Esophagus muscularis mucosa (tissue), 4 donors: ENCODE results near the gene ADGRF3. TPM values are rescaled to one million over a fixed set of nuclear protein-coding genes. Genes with fewer than 3 reads are reported as not detected.
A peak's percentile ranks its signal among the peaks of the same experiment; 100 is the strongest.
"Not testable (repeated sequence)": the region's sequence is repeated elsewhere in the genome, so short reads cannot be mapped to it uniquely, and the experiment has no call there.

Experiments
- DNase-seq: peaks from one replicate; pipeline ENCODE4 v3.0.0-alpha.2; 2017; ENCODE audit errors: extremely low spot score
- H3K27ac ChIP-seq, 4 donors: fragments of 200-600 bp; sonication (generic); replicated peaks in 1 of 4; 1 replicate in 3 of 4; 2 replicates in 1 of 4; pipeline ENCODE4 v1.5.1; 2016 to 2019; ENCODE audit warnings: mild to moderate bottlenecking in 1 of 4
- H3K27me3 ChIP-seq, 4 donors: fragments of 200-600 bp; sonication (generic); one replicate each; pipeline versions ENCODE4 v1.5.1 to v1.6.0; 2016 to 2019
- H3K36me3 ChIP-seq, 4 donors: fragments of 200-600 bp; sonication (generic); one replicate each; pipeline ENCODE4 v1.5.1; 2016 to 2019
- H3K4me1 ChIP-seq, 4 donors: fragments of 200-600 bp; sonication (generic); one replicate each; pipeline ENCODE4 v1.5.1; 2016 to 2019
- H3K4me3 ChIP-seq, 4 donors: fragments of 200-600 bp; sonication (generic); 1 replicate in 2 of 4; 2 replicates in 2 of 4; pipeline ENCODE4 v1.5.1; 2016 to 2019; ENCODE audit warnings: mild to moderate bottlenecking in 4 of 4, moderate library complexity in 1 of 4
- H3K9me3 ChIP-seq, 4 donors: fragments of 200-600 bp; sonication (generic); 1 replicate in 3 of 4; 2 replicates in 1 of 4; pipeline ENCODE4 v1.5.1; 2016 to 2019
- EP300 ChIP-seq: sonication (generic); formaldehyde crosslinking; IDR thresholded peaks from one replicate; pipeline ENCODE4 v1.6.1; 2017; ENCODE audit warnings: antibody characterized with exemption
- POLR2A ChIP-seq: fragments of 450-650 bp; IDR thresholded peaks from one replicate; pipeline ENCODE4 v1.6.1; 2017; ENCODE audit warnings: antibody characterized with exemption, moderate library complexity, mild to moderate bottlenecking, low read depth
- POLR2AphosphoS5 ChIP-seq, 2 donors: sonication (generic); formaldehyde crosslinking; IDR thresholded peaks; one replicate each; pipeline ENCODE4 v1.6.1; 2017; ENCODE audit warnings: antibody characterized with exemption in 2 of 2
- WGBS: methylation state at CpG from one replicate; pipeline ENCODE4 v1.1.5; 2018; 5-methylcytosine and 5-hydroxymethylcytosine counted together
- intact Hi-C: fragments of 100-400 bp; cut with DNase I; formaldehyde crosslinking; loops from one replicate; pipeline ENCODE4 v1.15.1; 2023
- total RNA-seq, 4 donors: library from RNA; depleted of rRNA; stranded (reverse); fragments of >200 nt; gene quantifications; one replicate each; pipeline versions ENCODE4 v1.1.0 to v1.2.1, GENCODE V29; 2016
- TF ChIP-seq, protein P1 (sequence below), 3 experiments: fragments of 200-600 bp in 2 of 3; fragments of 450-650 bp in 1 of 3; sonication (generic) in 2 of 3; IDR thresholded peaks; one replicate each; pipeline ENCODE4 v1.5.1; 2017 to 2019; ENCODE audit warnings: antibody characterized with exemption in 3 of 3, mild to moderate bottlenecking in 2 of 3, moderate library complexity in 1 of 3

The ADGRF3 gene
- total RNA-seq, 4 donors from 2014 or later, result not detected

- Histone ChIP-seq H3K4me1 (peaks cover 0 to 3% (median 0%) of the 10 kb centered on the region in 4 donors), H3K36me3 (no peaks in the 10 kb centered on the region), H3K9me3 (no peaks in the 10 kb centered on the region), H3K27me3 (no peaks in the 10 kb centered on the region), H3K4me3 (no peak overlapping the region), H3K27ac (no peak overlapping the region)
- intact Hi-C loops, result loop anchor here (10.0 kb wide), 1 partner anchor 375 kb away; no protein-coding TSS in a partner anchor
- TF ChIP-seq POLR2AphosphoS5 (IDR thresholded peaks at IDR 0.05), result peak in 1 of 2 donors; percentile 49
- no peak for TF ChIP-seq EP300
- TF ChIP-seq, protein P1, sequence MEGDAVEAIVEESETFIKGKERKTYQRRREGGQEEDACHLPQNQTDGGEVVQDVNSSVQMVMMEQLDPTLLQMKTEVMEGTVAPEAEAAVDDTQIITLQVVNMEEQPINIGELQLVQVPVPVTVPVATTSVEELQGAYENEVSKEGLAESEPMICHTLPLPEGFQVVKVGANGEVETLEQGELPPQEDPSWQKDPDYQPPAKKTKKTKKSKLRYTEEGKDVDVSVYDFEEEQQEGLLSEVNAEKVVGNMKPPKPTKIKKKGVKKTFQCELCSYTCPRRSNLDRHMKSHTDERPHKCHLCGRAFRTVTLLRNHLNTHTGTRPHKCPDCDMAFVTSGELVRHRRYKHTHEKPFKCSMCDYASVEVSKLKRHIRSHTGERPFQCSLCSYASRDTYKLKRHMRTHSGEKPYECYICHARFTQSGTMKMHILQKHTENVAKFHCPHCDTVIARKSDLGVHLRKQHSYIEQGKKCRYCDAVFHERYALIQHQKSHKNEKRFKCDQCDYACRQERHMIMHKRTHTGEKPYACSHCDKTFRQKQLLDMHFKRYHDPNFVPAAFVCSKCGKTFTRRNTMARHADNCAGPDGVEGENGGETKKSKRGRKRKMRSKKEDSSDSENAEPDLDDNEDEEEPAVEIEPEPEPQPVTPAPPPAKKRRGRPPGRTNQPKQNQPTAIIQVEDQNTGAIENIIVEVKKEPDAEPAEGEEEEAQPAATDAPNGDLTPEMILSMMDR (IDR thresholded peaks at IDR 0.05), result peak; percentile 89 to 91 (median 90)
- peak; percentile 98 for DNase-seq
- 4% methylated on average over 7 of the region's 7 CpGs for WGBS
These were observed 16.5 kb downstream of the ADGRF3 start for GRCh38 chr2:26330114-26330549.

DNA sequence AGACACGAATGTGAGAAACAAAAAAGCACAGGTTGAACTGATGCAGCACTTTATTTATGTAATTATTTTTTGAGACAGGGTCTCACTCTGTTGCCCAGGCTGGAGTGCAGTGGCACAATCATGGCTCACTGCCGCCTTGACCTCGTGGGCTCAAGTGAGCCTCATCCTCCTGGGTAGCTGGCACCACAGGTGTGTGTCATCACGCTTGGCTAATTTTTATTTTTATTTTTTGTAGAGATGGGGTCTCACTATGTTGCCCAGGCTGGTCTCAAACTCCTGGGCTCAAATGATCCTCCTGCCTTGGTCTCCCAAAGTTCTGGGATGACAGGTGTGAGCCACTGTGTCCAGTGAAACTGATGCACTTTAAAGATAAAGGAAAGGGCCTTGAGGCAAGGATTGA is 17.5 kb downstream of the ADGRF3 start:
- not testable (repeated sequence) for H3K4me3 ChIP-seq, H3K4me1 ChIP-seq, H3K27ac ChIP-seq, H3K27me3 ChIP-seq, DNase-seq, H3K36me3 ChIP-seq, H3K9me3 ChIP-seq
- WGBS, result 93% methylated on average over 4 of the region's 4 CpGs
- intact Hi-C loops, result loop anchor here (5.0 kb wide), 1 partner anchor 92 kb away; no protein-coding TSS in a partner anchor

DNA sequence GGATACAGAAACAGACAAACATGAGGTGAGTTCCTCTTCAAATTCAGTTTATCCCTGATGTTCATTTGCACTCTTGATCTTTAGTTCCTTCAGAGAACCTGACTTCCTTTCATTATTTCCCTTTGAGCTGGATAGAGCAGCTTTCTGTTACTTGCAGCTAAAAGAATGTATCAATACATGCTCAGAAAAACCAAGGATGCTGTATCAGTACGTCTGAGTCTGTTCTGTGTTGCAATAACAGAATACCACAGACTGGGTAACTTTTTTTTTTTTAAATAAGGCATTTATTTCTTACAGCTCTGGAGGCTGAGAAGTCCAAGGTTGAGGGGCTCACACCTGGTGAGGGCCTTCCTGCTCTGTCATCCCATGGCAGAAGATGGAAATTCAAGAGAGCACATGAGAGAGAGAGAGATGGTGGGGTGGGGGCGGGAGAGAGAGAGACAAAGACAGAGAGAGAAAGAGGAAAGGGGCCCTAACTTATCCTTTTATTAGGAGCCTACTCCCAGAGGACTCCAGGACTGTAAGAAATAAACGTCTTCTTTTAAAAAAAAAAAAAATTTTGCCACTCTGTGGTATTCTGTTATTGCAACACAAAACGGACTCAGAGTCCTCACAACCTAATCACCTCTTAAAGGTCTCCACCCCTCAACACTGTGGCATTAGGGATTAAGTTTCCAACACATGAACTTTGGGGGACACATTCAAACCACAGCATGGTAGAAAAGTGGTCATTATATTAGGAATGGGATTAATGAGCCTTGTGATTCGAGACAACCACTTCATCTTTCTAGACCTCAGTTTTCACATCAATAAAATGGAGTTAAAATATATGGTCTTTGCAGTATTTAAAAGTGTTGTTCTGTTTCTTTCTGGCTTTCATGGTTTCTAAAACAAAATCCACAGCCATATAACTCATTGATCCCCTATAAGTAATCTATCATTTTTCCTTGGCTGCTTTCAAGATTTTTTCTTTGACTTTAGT is 19.0 kb downstream of the ADGRF3 start:
- no peak overlapping the region for H3K27ac ChIP-seq
- peaks cover 0 to 3% (median 0%) of the 10 kb centered on the region in 4 donors for H3K4me1 ChIP-seq
- intact Hi-C loops, result loop anchor here (5.0 kb wide), 1 partner anchor 90 kb away; no protein-coding TSS in a partner anchor
- WGBS, result 56% methylated on average over 5 of the region's 5 CpGs
- TF ChIP-seq POLR2AphosphoS5 (IDR thresholded peaks at IDR 0.05) (no peak), POLR2A (no peak), EP300 (no peak)
- TF ChIP-seq, protein P1 (IDR thresholded peaks at IDR 0.05), result no peak
- no peaks in the 10 kb centered on the region for H3K27me3 ChIP-seq
- no peak for DNase-seq
- H3K9me3 ChIP-seq, result no peaks in the 10 kb centered on the region
- H3K36me3 ChIP-seq, result no peaks in the 10 kb centered on the region
- H3K4me3 ChIP-seq, result no peak overlapping the region

DNA sequence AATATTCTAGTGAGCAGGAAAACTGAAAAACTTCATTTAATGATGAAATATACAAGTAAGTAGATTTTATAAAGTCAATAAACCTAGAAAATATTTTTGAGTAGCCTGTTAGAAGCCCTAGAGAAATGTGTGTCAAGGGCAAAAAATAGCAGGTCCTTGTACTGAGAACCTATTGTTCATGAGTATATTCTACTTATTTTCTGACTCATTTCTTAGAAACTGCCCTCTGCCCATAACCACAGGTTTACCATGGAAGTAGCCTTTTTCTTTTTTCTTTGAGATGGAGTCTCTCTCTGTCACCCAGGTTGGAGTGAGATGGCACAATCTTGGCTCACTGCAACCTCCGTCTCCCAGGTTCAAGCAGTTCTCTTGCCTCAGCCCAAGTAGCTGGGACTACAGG is 20.1 kb downstream of the ADGRF3 start:
- Histone ChIP-seq H3K27ac (no peak overlapping the region), H3K4me1 (peaks cover 0 to 3% (median 0%) of the 10 kb centered on the region in 4 donors), H3K9me3 (no peaks in the 10 kb centered on the region), H3K4me3 (no peak overlapping the region), H3K36me3 (no peaks in the 10 kb centered on the region), H3K27me3 (no peaks in the 10 kb centered on the region)
- TF ChIP-seq POLR2A (no peak), POLR2AphosphoS5 (IDR thresholded peaks at IDR 0.05) (no peak), EP300 (no peak)
- TF ChIP-seq, protein P1 (IDR thresholded peaks at IDR 0.05), result no peak
- no peak for DNase-seq
- 75% methylated on average over 1 of the region's 1 CpG for whole genome bisulfite sequencing
- intact Hi-C loops, result loop anchor here (5.0 kb wide), 1 partner anchor 89 kb away; no protein-coding TSS in a partner anchor

GRCh38 chr2:26325851-26326250 is 20.7 kb downstream of the ADGRF3 start:
- Histone ChIP-seq H3K27me3 (no peaks in the 10 kb centered on the region), H3K4me1 (peaks cover 0 to 3% (median 0%) of the 10 kb centered on the region in 4 donors), H3K27ac (no peak overlapping the region), H3K36me3 (no peaks in the 10 kb centered on the region), H3K9me3 (no peaks in the 10 kb centered on the region), H3K4me3 (no peak overlapping the region)
- 47% methylated on average over 4 of the region's 4 CpGs for WGBS
- TF ChIP-seq EP300 (no peak), POLR2AphosphoS5 (IDR thresholded peaks at IDR 0.05) (no peak)
- TF ChIP-seq, protein P1 (IDR thresholded peaks at IDR 0.05), result no peak
- no peak for DNase-seq
- intact Hi-C loops, result loop anchor here (5.0 kb wide), 1 partner anchor 89 kb away; no protein-coding TSS in a partner anchor
